Measurements from ENCODE around the gene PHC3.
"Not testable (repeated sequence)": the region's sequence is repeated elsewhere in the genome, so short reads cannot be mapped to it uniquely, and the experiment has no call there.

PHC3 gene

DNA sequence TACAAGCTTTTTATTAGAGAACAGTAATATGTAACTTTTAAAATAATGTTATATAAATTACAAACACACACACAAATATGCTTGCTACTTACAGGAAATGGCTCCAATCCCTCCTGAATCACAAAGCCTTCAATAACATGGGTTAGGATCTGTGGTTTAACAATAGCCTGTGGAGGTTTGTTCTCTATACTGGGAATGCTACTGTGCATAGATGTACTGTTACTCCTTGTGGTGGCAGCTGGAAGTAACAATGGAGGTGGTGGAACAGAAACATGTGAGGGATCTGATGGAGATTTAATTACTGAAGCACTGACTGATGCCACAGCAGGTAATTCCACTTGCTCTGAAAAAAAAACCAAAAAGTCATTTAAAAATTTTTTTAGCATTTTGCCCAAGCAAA, 64.4 kb downstream of the PHC3 start:
- DNase-seq = no peak

DNA sequence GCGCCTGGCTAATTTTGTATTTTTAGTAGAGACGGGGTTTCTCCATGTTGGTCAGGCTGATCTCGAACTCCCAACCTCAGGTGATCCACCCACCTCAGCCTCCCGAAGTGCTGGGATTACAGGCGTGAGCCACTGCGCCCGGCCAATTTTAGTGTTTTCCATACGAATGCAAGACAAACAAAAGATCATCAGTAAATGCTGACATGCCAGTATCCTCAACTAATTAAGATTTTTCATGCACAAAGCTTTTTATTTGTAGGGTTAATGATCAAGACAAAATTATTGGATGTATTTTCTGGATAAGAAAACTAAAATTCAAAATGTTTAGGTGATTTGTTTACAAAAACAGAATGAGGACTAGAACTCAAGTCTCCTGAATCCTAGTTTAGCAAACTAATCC, 67.4 kb downstream of the PHC3 start:
- not testable (repeated sequence) for DNase-seq

DNA sequence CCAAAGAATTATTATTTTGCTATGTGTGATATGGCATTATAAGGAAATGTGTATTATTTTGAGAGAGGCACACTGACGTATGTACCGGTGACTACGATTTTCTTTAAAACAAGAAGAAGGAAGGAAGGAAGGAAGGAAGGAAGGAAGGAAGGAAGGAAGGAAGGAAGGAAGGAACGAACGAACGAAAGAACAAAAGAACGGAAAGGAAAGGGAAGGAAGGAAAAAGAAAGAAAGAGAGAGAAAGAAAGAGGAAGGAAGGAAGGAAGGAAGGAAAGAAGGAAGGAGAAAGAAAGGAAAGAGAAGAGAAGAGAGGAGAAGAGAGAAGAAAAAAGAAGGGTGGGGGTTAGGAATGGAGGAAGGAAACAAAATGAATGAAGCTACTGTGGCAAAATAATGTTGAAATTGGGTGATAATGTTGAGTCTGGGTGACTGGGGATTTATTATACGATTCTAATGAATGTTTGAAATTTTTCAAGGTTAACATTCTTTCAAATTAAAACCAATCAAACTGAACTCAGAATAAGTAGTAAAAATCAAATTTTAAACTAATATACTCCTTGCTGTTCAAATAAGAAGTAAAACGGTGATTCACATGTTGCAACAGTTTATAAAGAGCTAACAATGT, 70.3 kb downstream of the PHC3 start:
- no peak for DNase-seq

DNA sequence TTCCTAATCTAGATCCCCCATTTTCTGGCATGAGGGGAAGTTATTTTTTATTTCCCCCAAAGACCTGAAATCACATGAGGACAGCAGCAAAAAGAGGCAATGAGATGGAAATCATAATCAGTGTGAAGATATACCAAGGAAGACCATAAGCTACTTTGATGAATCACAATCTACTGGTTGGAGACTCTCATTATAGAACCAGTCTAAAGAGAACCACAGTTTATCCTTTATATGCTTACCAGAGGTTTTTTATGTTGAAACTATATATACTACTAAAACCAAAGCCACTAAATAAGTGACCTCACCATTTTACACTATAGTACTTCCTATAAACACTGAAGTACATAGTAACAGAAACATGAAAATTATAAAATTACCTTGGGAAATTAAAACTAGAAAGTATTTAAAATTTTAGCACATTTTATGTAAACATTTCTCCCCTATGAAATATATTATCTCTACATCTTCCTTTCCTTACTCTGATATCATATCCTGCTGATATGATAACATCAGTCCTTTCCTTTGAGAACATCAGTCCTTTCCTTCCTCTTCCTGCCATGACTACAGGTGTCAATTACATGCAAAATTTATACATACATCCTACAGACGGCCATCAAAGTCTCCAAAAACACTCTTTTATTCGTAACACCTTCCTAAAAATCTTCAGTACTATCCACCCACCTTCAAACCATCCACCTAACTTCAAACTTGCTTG, 71.8 kb downstream of the PHC3 start:
- no peak for DNase-seq

DNA sequence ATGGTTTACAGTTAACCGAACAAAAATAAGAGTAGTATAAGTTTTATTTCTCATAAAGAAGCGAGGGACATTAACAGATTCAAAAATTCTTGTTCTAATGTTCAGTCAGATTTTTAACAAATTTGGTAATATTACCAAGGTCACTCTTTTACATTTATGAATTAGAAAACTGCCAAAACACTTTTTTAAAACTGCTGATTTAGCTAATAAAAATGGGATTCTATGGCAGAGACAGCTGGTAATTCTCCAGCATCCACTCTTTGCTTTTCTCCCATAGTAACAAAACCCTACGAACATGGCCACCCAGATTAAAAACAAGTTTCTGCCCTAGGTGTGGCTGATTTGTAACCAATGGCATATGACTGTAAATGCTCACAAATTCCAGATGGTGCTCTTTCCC, 72.6 kb downstream of the PHC3 start:
- DNase-seq = no peak

DNA sequence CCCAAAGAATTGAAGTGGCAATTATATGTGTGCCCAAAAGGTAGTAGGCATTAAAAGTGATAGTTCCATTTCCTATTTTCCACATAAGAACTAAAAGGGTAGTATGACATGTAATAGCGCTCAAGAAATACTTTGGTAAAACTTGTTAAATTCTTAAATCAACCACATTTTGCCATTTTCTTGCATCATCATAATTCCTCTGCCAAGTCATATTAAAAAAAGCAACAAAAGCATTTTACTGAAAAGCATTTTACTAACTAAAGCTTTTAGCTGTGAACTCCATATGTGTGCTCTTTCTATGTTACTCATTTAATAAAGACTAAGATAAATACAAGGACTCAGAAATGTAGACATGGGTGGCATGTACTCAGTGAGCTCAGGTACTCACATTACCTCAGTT, 73.6 kb downstream of the PHC3 start:
- DNase-seq = no peak

DNA sequence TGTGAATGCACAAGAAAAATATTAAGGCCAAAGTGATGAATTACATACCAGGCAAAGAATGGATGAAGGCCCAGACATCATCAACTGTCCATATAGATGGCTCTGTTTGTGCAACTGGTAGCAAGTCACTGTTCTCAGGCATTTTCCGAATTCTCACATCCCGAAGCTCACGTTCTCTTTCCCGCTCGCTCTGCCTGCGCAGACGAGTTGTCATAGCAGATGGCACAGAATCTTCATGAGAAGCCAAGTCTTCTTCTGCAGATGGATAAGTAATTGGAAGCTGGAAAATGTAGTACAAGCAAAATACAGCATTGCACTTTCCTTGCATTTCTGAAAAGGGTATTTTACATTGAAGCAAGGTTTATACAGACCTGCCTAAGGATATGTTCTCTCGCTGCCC, 79.1 kb downstream of the PHC3 start:
- DNase-seq = no peak

DNA sequence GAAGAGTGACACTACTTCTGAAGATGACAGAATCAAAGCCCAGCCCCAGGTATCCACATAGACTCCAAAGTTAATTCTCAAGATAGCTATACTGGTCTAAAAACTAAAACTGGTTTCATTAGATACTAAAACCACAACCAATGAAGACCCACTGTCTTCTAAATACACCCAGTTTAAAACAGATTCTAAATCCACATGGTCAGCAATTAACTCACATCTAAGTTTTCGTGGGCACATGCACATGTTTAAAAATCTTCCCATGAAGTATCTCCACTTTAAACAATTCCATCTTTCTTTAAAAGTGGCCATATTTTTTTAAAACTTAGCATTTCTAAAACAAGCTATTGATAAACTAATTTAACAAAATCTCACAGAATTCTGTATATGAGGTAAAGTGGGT, 80.6 kb downstream of the PHC3 start:
- DNase-seq = no peak

DNA sequence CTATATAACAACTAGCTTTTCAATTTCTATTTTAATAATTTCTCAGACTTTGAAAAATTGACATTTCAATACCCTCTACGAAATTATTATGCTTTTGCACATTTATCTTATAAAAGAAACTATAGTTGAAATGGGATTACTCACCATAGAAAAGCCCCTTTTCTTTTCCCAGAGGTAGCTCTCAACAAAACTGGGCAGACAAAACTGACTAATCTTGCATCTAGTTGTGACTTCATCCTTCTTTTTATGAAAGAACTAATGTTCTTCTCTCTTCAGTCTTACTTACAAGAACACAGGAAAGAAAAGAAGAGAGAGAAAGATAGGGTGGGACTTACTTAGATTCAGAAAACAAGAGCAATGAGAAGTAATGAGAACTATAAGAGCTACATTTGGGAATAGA, 82.8 kb downstream of the PHC3 start:
- no peak for DNase-seq

DNA sequence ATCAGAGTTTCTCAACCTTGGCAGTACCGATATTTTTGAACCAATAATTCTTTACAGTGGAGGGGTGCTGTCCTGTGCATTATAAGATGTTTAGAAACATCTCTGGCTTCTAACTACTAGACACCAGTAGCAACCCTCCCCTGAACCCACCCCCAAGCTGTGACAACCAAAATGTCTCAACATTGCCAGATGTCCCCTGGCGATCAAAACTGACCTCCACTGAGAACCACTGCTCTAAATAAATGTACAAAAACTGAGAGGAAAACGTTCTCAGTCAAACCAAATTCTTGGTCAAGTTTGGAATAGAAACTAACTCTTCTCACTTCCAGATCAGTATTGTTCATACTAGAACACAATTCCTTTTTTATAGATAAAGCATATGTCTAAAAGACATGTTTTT, 85.2 kb downstream of the PHC3 start:
- no peak for DNase-seq

DNA sequence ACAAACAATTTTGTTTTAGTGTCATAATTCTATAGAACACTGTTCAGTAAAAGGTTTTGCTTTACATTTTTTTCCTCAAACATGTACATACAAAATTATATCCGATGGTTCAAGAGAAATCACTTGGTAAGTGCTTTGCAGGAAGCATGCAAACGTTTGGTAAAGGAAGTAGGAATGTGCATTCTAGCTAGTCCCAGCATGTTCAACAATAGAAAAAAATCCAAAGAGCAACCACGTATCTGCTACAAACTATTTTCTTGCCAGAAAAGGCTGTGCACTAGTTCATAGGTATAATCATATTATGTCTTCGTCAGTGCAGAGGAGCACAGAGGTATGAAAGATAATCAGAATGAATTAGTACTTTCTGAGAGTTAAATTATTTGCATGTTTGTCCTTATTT, 85.8 kb downstream of the PHC3 start:
- no peak for DNase-seq

DNA sequence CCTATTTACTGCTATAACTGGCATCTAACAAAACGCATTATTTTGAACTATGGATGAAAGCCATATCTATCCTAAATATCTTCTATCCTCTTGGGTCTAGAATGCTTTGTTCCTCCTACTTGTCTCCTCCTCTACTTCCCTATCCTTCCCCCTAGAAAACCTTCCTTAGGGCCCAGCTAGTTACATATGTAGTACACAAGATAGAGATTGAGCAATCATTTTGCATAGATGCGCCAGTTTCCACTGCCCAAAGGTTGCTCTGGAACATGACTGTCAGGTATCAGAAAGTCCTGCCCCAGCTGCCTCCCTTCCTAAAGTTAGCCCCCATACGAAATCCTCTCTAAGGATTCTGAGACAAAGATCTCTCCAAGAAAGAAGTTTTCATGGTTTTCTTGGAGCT, 88.6 kb downstream of the PHC3 start:
- no peak for DNase-seq

DNA sequence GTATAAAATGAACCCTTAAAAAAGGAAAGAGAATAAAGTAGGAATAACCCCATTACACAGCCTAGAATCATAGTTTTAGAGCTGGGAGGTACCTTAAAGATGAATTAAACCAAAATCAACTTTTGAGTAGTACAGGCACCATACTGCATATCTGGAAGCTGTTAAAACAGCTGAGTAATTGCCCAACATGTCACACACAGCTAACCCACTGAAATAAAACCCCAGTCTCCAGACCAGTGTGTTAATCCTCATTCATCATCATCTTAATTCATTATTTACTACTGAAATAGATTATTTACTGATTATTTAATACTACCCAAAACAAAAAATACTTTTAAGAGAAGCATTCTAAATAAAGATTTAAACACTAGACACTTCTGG, 90.9 kb downstream of the PHC3 start:
- no peak for DNase-seq

DNA sequence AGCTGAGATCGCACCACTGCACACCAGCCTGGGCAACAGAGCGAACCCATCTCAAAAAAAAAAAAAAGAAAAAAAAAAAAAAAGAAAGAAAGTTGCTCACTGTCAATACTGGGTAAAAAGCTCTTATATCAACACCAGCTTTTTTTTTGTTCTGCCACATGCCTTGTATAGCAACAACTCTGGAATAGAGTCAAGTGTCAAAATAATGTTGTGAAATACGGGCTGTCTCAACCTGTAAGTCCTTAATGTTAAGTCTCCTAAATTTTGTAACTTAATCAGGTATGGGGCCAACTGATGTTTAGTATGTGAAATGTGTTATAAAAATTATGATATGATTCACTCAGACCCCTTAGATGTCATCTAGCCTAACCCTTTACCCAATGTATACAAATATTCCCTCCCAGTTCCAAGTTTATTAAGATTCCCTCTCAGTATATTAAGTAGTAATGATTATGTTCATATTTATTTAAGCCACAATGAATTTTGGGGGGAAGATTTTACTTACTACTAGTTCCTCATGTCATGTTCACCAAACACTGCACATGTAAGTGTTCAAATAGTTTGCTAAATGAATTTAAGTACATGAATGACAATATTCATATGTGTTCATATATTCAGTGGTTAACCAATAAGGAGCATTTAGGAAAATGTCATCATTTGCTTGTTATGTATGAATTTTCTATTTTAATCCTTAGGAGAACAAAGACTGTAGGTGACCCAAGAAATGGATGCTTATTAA, 91.5 kb downstream of the PHC3 start:
- no peak for DNase-seq

DNA sequence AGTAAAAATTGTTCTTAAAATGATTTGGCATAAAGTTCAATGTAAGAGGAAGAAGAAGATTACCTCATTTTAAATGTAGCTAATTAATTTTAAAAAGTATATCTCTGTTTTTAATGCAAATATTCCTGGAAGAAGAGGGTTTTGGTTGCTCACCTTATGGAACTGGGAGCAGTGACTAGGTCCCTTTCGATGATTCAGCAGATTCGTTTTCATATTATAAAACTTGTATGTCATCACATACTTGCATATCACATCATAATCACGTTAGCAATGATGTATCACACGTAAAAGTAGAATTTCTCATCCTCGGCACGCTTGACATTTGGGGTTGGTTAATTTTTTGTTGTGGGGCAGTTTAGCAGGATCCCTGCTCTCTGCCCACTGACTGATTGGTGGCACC, 96.1 kb downstream of the PHC3 start:
- no peak for DNase-seq

DNA sequence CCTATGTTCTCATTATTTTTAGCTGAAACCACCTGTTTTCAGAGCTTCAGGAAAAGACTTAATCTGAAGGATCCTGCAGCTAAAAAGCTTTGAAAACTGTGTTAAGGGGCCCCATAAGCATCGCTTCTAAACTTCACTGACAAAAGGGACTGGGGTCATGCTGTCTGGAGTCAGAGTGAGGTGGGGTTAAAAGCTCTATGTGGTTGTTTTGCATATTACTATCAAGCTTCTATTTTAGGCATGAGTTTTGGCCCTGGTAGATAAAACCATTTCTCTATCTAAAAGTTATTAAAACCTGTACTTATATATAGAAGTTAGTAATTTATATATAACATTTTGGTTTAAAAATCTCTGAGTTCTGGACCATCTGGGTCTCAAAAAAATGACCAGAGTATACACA, 98.2 kb downstream of the PHC3 start:
- no peak for DNase-seq

DNA sequence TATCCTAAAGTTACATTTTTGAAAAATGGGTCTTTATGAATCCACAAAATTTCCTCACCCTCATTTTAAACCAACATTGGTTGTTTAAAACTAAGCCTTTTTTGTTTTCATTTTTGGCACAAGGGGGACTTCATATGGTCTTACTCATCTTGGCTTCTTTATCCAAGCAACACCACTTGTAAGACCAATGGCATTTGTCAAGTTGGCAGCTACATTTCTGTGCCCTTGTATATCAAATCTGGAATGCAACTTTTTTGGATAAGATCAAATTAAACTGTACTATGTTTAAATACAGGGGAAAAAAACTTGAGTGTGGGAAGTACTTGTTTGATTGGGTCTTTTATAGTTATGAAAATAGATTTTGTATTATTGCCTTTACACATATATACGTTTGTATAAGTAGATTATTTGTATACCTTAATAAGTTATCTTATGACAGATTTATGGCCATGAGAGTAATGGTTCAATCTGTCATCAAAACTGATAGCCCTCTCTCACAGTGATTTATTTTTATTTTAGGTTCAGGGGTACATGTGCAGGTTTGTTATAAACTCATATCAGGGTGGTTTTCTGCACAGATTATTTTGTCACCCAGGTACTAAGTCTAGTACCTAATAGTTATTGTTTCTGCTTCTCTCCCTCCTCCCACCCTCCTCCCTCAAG, 100.3 kb downstream of the PHC3 start:
- no peak for DNase-seq

DNA sequence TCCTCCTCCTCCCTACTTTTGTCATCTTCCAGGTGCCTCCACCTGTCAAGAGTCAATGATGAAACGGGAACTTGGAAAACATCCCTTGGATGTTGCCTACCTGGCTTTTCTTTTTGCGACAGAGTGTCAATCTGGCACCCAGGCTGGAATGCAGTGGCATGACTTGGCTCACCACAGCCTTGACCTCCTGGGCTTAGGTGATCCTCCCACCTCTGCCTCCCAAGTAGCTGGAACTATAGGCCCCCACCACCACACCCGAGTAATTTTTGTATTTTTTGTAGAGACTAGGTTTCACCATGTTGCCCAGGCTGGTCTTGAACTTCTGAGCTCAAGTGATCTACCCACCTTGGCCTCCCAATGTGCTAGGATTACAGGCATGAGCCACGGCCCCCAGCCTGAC, 100.9 kb downstream of the PHC3 start:
- no peak for DNase-seq

DNA sequence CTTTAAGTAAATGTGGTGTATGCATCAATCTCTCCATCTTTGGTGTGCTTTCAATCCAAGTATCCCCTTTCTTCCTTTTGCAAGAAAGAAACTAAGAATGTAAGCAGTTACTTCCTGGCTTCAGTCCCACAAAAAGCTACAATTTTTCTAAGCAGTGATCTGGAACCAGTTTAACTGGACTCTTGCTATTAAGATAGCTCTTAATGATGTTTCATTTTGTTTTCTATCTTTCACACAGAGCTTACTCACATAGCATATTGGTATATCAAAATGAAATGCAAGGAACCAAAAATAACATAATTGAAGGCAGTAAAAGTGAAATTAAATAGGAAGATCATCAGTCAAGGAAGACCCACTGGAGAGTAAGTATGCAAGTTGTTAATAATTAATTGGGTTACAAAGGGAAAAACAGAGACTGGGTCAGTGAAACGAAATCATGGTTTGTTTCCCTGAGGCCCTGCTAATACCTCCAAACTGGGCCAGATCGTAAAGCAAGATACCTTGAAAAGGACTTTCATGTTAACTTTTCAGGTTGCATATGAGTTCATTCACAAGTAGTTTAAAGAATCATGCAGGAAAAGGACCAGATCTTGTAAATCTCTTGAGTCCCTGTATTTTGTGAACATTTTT, 101.9 kb downstream of the PHC3 start:
- no peak for DNase-seq

DNA sequence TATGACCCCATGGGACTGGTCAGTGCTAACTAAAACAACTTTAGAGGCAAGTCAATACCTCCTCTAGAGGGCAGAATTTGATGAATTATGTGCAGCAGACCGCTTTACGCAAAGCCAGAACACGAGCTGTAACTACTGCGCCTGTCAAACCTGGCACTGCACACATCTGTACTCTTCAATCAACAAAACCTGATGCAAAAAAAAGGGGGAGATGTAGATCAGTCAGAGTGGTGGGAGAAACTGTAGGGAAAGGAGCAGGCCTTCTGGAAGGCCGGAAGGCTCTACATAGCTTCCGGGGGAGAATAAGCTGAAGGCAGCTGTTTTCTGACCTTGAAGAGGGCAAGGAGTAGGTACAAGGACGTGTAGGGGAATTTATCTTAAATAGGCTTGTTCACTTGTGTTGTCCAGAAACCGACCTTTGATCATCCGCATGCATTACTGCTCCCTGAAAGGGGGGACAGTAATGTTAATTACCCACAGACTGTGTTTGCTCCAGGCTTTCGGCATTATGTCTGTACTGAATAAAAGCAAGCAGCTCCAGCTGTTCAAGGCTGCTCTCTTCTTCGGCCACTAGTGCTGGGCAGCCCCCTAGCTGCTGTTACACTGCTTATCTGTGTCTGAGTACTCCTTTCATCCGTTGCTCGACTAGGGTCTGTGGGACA, 102.8 kb downstream of the PHC3 start:
- no peak for DNase-seq

DNA sequence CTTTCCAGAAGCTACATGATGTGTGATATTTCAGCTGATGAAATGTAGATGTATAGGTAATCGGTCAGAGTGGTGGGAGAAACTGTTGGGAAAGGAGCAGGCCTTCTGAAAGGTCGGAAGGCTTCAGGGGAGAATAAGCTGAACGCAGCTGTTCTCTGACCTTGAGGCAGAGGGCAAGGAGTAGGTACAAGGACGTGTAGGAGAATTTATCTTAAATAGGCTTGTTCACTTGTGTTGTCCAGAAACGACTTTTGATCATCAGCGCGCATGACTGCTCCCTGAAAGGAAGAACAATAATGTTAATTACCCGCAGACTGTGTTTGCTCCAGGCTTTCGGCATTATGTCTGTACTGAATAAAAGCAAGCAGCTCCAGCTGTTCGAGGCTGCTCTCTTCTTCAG, 104.2 kb downstream of the PHC3 start:
- DNase-seq = no peak

DNA sequence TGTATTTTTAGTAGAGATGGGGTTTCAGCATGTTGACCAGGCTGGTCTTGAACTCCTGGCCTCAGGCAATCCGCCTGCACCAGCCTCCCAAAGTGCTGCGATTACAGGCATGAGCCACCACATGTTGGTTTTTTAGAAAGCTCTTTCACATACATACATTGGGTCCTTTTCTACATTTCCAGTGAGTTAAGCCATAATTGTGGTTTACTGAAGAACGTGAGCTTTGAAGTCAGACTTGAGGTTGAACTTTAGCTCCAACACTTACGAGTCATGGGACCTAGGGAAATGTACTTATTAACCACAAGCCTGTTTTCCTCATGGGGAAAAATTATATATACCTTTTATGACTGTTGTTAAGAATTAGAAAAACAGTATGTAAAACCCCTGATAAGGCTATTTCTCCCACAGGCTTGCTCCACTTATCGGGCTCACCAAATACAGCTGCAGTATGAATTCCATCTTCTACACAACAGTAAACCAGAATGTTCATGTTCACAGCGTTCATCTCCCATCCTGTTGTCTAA, 104.8 kb downstream of the PHC3 start:
- DNase-seq = no peak

Measured in T-helper 2 cell (primary cell).